Measurements from ENCODE around the gene ETV6.

ETV6 gene

DNA sequence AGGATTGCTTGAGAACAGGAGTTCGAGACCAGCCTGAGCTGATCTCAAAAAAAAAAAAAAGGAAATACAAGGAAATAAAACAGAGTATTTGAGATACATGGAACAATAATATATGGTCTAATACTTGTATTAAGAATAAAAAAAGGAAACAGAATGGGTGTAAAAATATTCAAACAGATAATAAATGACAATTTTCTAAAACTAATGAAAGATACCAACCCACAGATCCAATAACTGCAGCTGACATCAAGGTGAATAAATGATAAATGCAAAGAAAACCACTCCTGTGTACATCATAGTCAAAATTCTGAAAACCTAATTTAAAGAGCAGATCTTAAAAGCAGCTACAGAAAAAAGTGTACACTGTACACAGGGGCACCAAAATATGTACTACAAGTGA lies 4.1 kb upstream of the ETV6 start:
- DNase-seq (ENCODE audit: low spot score) = no peak

DNA sequence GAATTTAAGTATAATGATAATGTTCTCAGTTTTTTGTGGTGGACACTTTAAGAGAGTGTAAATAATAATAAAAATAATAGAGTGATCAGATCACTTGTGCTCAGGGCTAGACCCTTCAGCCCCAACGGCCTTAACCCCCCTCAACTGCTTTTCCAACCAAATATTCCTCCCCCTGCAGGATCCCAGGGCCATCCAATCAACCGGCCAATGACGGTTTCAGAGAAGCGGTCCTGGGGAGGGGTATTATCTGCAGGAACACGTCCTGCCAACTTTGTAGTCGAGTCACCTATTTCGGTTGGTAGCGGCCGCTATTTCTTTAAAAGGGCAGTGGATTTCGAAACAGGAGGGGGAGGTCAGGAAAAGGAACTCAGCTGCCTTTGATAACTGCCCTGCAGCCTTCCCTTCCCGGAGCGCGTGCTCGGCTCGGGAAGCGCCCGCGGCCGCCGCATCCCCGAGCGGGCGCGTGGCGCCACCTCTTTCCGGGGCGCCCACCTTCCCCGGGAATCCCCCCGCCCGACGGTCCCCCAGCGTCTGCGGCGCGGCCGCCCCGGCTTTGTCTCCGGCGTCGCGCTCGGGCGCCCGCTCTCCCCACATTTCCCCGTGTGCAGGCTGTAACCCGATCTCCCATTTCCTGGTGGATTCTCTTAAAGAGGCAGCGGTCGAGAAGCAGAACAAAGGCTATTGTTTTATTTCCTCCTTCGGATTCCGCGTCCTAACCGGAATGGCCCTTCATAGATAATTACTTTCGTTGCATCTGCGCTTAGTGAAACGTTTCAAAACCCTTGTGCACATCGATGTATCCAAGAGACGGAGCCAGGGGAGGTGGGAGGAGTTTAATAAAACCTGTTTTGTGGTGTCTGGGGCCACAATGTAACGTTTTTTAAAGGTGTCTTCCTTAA lies 711 bp upstream of the ETV6 start:
- peak; percentile 78 for DNase-seq (ENCODE audit: low spot score)

DNA sequence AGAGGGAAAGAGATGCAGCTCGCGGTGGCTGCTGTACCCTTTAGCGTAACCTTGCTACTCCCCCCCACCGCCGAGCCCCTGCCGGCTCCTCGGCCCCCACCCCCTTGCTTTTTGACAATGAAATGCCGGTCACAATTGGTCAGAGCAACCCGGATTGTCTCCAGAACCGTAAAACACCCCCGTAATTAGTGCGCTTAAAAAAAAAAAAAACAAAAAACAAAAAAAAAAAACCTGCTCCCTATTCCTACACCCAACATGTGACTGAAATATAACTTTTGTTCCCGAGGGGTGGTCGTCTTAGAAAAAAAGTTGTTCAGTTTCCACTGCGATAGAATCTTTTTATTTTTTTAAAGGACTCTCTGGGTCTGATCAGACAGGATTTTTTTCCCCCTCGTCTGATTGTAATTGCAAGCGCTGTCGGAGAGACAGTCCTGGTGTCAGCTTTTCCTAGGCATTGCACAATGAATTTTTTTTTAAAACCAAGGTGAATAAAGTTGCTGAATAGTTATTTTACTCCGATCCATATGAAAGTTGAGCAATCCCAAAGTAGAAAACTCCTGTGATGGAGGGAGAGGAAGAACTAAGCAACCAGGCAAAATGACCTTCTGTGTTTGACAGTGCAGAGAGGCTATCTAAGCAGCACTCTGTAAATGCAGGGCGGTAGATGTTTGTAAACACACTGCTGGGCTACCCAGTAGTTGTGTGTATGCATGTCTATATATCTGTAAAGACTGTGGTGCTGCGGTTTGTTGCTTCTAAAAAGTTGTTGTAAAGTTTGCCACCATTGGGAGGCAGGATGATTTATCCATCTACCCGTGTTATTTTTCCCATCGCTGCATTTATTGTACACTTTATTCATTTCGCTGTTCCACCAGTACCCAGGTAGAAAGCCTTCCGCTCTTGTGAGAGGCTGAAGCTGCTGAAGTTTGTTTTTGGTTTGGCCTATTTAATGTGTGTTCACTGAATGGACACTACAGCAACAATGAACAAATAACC lies 1.1 kb downstream of the ETV6 start:
- DNase-seq (ENCODE audit: low spot score) = peak; percentile 8

GRCh38 chr12:11651381-11651780 lies 1.9 kb downstream of the ETV6 start:
- DNase-seq (ENCODE audit: low spot score) = no peak

DNA sequence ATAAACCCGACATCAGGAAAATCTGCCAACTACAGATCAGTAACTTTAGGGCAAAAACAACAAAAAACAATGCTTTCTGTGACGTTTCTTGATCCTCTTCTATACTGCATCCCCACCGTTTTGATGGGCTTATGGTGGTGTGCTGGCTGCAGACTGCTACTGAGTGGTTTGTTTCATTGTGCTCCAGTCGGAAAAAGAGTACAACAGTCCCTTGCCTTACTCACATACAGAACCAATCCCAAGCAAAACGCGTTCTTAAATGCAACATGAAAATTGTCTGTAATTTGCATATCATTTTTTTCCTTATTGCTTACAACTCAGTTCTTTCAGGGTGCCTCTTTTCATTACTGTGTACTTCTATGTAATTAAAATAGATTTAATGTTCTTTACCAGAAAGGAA lies 2.3 kb downstream of the ETV6 start:
- no peak for DNase-seq (ENCODE audit: low spot score)

- peak; percentile 65 for DNase-seq (ENCODE audit: low spot score)
These were observed 3.0 kb downstream of the ETV6 start for GRCh38 chr12:11652351-11653040.

GRCh38 chr12:11653215-11653753 lies 3.8 kb downstream of the ETV6 start:
- peak; percentile 17 for DNase-seq (ENCODE audit: low spot score)

GRCh38 chr12:11654338-11654737 lies 4.9 kb downstream of the ETV6 start:
- no peak for DNase-seq (ENCODE audit: low spot score)

DNA sequence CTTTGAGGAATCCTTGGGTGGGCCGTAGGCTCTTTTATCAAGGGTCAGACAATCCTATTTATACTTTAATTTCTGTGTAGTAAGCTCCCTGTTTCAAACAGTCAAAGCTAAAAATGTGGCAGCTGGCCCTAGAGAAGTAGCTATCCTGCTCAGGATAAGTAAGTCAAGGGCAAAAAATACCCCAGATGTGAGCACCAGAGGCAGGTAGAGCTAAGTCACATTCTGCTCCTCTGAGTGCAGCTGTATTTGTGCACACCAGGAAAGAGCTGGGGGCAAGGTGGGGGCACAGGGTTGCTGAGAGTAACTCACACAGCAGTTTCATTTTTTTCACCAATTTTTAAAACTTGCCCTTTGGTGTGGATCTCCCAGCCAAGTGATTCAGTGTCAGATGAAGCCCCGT lies 5.3 kb downstream of the ETV6 start:
- DNase-seq (ENCODE audit: low spot score) = no peak

GRCh38 chr12:11655842-11656241 lies 6.4 kb downstream of the ETV6 start:
- DNase-seq (ENCODE audit: low spot score) = no peak

DNA sequence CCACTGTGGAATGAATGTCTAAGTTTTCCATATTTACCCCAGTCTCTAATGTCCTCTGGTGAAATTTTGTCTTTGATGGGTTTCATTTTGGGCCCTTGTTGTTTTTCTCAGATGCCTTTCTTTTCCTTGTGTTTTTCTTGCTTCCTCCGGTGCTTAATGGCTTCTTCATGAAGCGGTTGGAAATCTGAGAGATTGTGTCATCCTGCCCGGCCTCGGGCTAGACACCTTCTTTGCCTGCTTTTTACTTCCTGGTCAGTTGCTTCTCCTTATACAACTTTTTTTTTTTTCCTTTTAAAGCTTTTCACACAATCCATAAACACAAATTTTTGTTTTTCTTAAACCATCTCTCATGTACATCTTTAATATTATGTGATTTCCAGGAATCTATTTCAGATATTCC lies 7.1 kb downstream of the ETV6 start:
- DNase-seq (ENCODE audit: low spot score) = no peak

GRCh38 chr12:11657511-11657910 lies 8.0 kb downstream of the ETV6 start:
- DNase-seq (ENCODE audit: low spot score) = no peak

DNA sequence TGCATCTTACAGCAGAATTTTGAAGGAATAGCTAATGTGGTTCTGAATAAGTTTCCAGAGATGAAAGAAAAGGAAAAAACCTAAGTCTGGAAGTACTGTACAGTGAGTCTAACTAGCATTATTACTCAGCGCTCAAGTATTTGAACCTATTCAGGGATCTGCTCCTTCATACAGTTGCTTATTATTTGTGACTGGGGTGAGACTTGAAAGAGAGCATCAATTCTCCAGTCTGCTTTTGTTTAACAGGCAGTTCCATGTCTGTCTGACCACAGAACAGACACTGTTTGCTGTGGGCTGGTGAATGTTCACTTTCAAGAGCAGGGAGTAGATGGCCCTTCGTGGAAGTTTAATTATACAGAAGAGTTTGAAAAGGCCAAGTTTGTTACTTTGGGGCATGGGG lies 9.3 kb downstream of the ETV6 start:
- DNase-seq (ENCODE audit: low spot score) = peak; percentile 81

GRCh38 chr12:11660624-11661023 lies 11.2 kb downstream of the ETV6 start:
- DNase-seq (ENCODE audit: low spot score) = no peak

DNA sequence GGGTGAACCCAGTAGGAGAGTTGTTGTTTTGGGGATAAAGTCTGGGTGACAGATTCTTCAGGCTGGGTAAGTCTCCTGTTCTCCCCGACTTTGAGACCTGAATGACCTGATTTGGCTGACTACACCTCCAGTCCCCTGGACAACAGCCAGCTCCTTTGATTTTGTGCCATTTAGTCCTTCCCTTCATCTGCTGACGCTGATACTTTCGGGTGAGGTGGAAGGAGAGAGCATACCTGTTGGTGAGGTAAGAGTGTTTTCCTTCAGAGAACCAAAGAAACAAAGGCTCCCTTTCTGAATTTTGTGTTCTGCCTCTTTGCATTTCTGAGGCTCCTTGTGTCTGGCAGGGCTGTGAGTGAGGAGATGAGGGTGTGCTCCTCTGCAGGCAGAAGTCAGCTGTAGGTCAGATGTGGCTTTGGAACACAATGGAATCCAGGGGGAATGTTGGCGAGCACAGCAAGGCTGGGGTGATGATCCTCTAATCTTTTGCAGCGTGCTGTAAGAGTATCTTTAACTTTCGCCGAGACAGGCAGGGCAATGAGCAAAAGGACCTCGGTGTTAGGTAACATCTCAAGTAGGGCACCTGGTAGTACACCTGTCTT lies 12.1 kb downstream of the ETV6 start:
- peak; percentile 58 for DNase-seq (ENCODE audit: low spot score)

- no peak for DNase-seq (ENCODE audit: low spot score)
These were observed 12.9 kb downstream of the ETV6 start for GRCh38 chr12:11662369-11662768.

DNA sequence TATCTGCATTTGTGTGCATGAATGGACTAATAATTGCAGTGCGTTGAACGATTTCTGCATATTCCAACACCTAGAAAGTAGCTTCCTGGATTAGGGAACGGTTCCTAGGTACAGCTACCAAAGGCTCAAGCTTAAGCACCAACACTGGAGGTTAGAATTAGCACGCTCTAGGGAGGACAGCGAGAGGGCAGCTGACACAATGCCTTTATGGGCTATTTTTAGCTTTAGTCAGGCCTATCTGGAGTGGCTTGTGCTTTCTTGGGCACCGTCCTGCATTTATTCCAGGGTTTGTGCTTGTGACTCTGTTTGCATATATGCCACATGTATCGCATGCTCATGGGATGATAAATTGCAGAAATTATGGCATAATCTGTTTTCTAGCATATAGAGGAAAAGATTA lies 13.7 kb downstream of the ETV6 start:
- DNase-seq (ENCODE audit: low spot score) = no peak

DNA sequence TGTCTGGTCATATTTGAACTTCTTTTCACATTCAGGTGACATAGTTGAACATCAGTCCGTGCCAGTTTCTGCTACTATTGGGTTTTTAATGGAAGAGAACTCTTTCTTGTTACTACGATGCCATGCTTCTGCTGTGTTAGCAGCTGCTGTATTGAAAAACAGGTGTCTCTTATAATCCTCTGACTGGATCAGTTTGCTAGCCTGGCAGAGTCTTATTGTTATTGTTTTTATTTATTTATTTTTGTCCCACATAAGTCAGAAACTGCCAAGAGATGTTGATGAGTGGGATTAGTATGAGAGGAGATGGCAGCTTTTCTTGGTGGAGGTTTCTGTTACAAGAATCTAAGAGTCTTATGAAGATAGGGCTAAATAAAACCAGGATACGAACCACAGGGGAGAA lies 14.6 kb downstream of the ETV6 start:
- DNase-seq (ENCODE audit: low spot score) = no peak

- DNase-seq (ENCODE audit: low spot score) = no peak
These were observed 16.9 kb downstream of the ETV6 start for GRCh38 chr12:11666131-11667050.

GRCh38 chr12:11667171-11667570 lies 17.7 kb downstream of the ETV6 start:
- no peak for DNase-seq (ENCODE audit: low spot score)
